ENCODE results near the gene TUBE1.

DNA sequence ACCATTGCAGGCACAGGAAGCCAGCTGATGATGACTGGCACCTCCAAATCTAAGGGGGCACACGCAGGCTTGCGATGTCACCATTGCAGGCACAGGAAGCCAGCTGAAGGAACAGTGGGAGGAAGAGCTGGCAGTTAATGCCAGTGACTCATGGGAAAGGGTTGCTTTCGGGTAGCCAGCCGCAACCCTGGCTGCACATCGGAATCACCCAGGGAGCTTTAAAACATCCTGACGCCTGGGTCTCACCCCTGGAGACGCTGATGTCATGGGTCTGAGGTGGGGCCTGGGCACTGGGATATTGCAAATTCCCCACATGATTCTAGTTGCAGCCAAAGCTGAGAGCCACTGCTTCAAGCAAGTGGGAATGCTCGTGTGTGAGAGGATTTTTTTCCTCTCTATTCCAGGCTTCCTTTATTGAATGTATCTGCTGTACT is 49.5 kb downstream of the TUBE1 start:
- TF ChIP-seq JUND (IDR thresholded peaks at IDR 0.05; ENCODE audit: low read depth, low read length) (no peak), ZNF274 (IDR thresholded peaks at IDR 0.05; ENCODE audit: insufficient read depth, insufficient read length) (no peak), POLR2A (IDR thresholded peaks at IDR 0.05; ENCODE audit: low read depth, low read length) (no peak), RFX5 (IDR thresholded peaks at IDR 0.05; ENCODE audit: low read depth, low read length) (no peak), BRCA1 (IDR thresholded peaks at IDR 0.05; ENCODE audit: low read depth, low read length) (no peak), NFYA (IDR thresholded peaks at IDR 0.05; ENCODE audit: borderline replicate concordance, low read depth, low read length) (no peak), MXI1 (IDR thresholded peaks at IDR 0.05; ENCODE audit: low read depth, low read length) (no peak), POLR2AphosphoS5 (IDR thresholded peaks at IDR 0.05; ENCODE audit: low read length) (no peak), SMAD5 (IDR thresholded peaks at IDR 0.05; ENCODE audit: low read depth) (no peak), CBX5 (IDR thresholded peaks at IDR 0.05; ENCODE audit: low read depth) (no peak)
- TF ChIP-seq, protein P1, sequence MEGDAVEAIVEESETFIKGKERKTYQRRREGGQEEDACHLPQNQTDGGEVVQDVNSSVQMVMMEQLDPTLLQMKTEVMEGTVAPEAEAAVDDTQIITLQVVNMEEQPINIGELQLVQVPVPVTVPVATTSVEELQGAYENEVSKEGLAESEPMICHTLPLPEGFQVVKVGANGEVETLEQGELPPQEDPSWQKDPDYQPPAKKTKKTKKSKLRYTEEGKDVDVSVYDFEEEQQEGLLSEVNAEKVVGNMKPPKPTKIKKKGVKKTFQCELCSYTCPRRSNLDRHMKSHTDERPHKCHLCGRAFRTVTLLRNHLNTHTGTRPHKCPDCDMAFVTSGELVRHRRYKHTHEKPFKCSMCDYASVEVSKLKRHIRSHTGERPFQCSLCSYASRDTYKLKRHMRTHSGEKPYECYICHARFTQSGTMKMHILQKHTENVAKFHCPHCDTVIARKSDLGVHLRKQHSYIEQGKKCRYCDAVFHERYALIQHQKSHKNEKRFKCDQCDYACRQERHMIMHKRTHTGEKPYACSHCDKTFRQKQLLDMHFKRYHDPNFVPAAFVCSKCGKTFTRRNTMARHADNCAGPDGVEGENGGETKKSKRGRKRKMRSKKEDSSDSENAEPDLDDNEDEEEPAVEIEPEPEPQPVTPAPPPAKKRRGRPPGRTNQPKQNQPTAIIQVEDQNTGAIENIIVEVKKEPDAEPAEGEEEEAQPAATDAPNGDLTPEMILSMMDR (IDR thresholded peaks at IDR 0.05 in 2 of 3, conservative IDR thresholded peaks at IDR 0.05 in 1 of 3; ENCODE audit: control insufficient read depth in 2 of 3, extremely low read depth in 1 of 3, insufficient read depth in 1 of 3, low read depth in 3 of 3, low read length in 3 of 3), result no peak
- TF ChIP-seq, protein P2, sequence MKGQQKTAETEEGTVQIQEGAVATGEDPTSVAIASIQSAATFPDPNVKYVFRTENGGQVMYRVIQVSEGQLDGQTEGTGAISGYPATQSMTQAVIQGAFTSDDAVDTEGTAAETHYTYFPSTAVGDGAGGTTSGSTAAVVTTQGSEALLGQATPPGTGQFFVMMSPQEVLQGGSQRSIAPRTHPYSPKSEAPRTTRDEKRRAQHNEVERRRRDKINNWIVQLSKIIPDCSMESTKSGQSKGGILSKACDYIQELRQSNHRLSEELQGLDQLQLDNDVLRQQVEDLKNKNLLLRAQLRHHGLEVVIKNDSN (IDR thresholded peaks at IDR 0.05; ENCODE audit: borderline replicate concordance, extremely low read length, insufficient read depth, low read depth, low read length), result no peak

Data from GM12878 (cell line).